Measurements from ENCODE around the gene PDE3A.
"Not testable (repeated sequence)": the region's sequence is repeated elsewhere in the genome, so short reads cannot be mapped to it uniquely, and the experiment has no call there.

Gene PDE3A

GRCh38 chr12:20503858-20504257 is 135.5 kb downstream of the PDE3A start:
- DNase-seq = no peak

- no peak for DNase-seq
Observed at GRCh38 chr12:20505056-20505455, 136.7 kb downstream of the PDE3A start.

- DNase-seq = no peak
Observed at GRCh38 chr12:20507056-20507455, 138.7 kb downstream of the PDE3A start.

GRCh38 chr12:20507711-20508110 is 139.4 kb downstream of the PDE3A start:
- DNase-seq = no peak

GRCh38 chr12:20508359-20508758 is 140.0 kb downstream of the PDE3A start:
- no peak for DNase-seq

- DNase-seq = no peak
Observed at GRCh38 chr12:20508962-20509361, 140.6 kb downstream of the PDE3A start.

- no peak for DNase-seq
Observed at GRCh38 chr12:20510811-20511210, 142.5 kb downstream of the PDE3A start.

GRCh38 chr12:20513189-20513588 is 144.9 kb downstream of the PDE3A start:
- DNase-seq = no peak

- DNase-seq = no peak
Observed at GRCh38 chr12:20514598-20514997, 146.3 kb downstream of the PDE3A start.

GRCh38 chr12:20520532-20520931 is 152.2 kb downstream of the PDE3A start:
- peak; percentile 45 for DNase-seq

GRCh38 chr12:20523658-20524057 is 155.3 kb downstream of the PDE3A start:
- no peak for DNase-seq

- no peak for DNase-seq
Observed at GRCh38 chr12:20524113-20524512, 155.8 kb downstream of the PDE3A start.

GRCh38 chr12:20525064-20525610 is 156.8 kb downstream of the PDE3A start:
- DNase-seq = no peak

GRCh38 chr12:20527417-20528163 is 159.3 kb downstream of the PDE3A start:
- peak; percentile 62 for DNase-seq

GRCh38 chr12:20528208-20528607 is 159.9 kb downstream of the PDE3A start:
- peak; percentile 52 for DNase-seq

GRCh38 chr12:20546267-20546666 is 177.9 kb downstream of the PDE3A start:
- no peak for DNase-seq

- DNase-seq = peak; percentile 82
Observed at GRCh38 chr12:20547816-20548575, 179.7 kb downstream of the PDE3A start.

- no peak for DNase-seq
Observed at GRCh38 chr12:20548611-20549010, 180.3 kb downstream of the PDE3A start.

- DNase-seq = peak; percentile 75
Observed at GRCh38 chr12:20549108-20549719, 180.9 kb downstream of the PDE3A start.

- DNase-seq = not testable (repeated sequence)
Observed at GRCh38 chr12:20551742-20552442, 183.6 kb downstream of the PDE3A start.

- DNase-seq = not testable (repeated sequence)
Observed at GRCh38 chr12:20552586-20552985, 184.2 kb downstream of the PDE3A start.

- DNase-seq = no peak
Observed at GRCh38 chr12:20555015-20555414, 186.7 kb downstream of the PDE3A start.

GRCh38 chr12:20555771-20556170 is 187.4 kb downstream of the PDE3A start:
- no peak for DNase-seq

Measured in eye (tissue), 1 donor.